HG02852 (cell line): ENCODE results near the gene GABRA4.
A peak's percentile ranks its signal among the peaks of the same experiment; 100 is the strongest.

ENCODE experiments used
- ATAC-seq: cut with Tn5 transposase; IDR thresholded peaks from one replicate; pipeline ENCODE4 v1.9.1; 2021; ENCODE audit warnings: mild to moderate bottlenecking, moderate library complexity; ENCODE audit not compliant: unreplicated experiment

GABRA4 gene

GRCh38 chr4:46993075-46994006, at the start of gene GABRA4:
Gene GABRA4 (minus strand): TSS chr4:46993581. CDS start chr4:46993424, 157 bp downstream.
- ATAC-seq: peak; percentile 40

GRCh38 chr4:47040828-47041227, 47.4 kb upstream of the GABRA4 start:
- ATAC-seq: no peak

GRCh38 chr4:47038263-47038662, 44.9 kb upstream of the GABRA4 start:
- no peak for ATAC-seq

GRCh38 chr4:47032405-47033106, 39.2 kb upstream of the GABRA4 start:
- ATAC-seq: peak; percentile 92

DNA sequence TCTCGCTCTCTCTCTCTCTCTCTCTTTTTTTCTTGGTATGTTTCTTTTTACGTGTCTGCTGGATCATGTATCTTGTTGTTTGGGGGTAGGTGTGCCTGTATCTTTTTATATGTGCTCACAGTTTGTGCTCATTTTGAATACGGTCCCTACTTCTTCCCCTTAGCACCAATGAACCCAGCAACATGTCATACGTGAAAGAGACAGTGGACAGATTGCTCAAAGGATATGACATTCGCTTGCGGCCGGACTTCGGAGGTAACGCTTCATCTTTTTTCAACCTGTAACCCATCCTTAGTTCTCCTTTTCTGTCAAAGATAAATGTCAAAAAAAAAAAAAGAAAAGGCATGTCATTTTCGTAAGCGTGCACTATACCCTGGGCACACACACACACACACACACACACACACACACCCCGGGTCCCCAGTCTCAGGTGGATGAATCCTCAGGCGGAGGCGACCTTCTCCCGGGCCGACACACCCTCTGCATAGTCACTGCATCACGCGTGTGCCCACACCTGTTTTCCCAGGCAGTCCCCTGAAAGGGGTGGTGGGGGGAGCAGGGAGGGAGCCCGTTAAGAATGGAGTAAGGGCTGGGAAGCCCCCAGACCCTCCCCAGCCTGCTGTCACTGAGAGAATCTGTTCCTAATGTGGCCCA, 38.5 kb upstream of the GABRA4 start:
- ATAC-seq: no peak

DNA sequence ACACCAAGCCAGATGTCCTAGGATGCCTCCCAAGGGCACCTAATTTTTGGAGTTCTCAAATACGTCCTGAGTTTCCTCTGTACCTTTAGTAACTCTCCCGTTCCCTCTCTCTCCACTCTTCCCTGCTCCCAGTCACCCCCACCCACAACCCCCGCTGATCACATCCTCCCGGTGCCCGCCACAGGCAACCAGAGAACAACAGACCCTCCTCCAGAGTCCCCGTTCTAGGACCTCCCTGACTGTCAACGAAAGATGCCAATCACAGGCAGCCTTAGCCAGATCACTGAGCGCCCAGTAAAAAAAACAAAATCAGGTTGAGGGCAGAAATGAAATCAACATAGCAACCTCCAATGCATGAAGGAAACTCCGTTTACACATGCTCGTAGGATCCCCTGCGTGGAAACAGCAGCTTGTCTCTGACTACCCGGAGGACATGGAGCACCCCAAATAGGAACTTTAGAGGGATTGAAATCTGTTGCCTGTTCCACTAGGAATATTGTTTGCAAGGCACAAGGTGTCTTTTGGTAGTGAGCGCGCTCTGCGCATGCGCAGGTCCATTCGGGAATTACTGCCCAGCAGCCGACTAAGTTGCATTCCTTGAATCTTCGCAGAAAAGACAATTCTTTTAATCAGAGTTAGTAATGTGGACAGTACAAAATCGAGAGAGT, 37.8 kb upstream of the GABRA4 start, which contains the start of gene GABRB1:
Gene GABRB1, plus strand, starts transcription at position 557 of the 668 bp plus-strand sequence.
- no peak for ATAC-seq

DNA sequence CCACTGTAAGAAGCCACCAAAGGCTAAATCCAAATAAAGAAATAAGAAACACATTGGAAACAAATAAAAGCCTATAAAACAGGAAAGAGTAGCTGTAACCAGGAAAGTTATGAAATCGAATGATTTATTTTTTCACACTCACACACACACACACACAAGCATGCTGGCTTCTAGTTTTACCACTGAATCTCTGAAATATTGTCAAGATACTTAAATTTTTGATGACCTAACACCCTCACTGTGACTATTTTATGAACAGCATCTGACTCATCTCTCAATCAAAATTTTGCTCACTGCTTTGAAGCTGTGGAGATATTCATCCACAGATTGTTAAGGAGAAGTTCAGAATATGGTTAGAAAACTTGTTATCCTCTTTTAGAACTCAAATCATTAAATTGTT, 24.1 kb upstream of the GABRA4 start:
- no peak for ATAC-seq

DNA sequence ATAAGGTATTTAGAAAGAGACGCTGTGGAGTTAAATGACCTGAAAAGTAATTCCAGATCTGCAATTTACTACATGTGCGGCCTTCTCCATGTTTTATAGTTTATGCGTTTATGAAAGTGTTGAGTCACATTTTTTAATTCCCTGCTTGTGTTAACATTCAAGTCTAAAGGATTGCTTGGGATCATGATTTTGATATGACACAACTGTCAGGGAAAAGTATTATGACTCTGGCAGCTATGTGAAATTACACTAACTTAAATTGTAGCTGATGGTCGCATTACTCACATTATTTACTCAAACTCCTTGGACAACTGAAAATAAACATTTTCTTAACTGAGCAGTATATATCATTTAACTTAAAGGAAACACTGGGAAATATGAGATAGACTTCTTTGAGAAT, 23.7 kb upstream of the GABRA4 start:
- no peak for ATAC-seq

DNA sequence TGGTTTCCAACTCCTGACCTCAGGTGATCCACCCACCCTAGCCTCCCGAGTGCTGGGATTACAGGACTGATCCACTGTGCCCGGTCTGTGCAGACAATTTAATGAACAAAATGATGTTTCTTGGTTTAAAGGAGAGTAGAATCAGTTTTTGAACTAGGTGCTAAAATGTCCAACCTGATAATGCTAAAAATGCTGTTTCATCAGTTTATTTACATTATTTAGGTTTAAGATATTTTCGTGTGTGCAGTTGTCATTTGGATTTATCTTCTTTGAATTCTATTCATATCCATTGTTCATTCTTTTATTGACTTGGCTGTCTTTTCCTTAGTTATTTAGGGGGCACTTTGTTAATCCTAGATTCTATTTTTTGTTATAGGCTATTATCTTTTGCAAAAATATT, 20.0 kb upstream of the GABRA4 start:
- ATAC-seq: no peak

DNA sequence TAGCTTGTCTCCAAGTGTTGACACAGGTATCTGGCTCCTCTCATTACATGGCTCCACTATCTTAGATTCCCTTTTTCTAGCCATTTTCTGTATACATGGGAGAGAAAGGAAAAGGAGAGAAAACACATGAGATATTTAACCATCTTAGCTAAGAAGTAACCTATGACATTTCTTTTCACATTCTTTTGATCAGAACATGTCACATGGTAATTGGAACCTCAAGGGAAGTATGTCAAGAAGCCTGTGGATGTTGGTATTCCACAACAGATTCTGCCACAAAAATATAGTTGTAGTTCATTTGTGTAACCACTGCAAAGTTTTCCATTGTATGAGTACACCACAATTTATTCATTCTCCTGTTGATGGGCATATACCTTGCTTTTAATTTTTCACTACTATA, 19.3 kb upstream of the GABRA4 start:
- no peak for ATAC-seq

GRCh38 chr4:47010912-47011446, 17.6 kb upstream of the GABRA4 start:
- peak; percentile 95 for ATAC-seq

DNA sequence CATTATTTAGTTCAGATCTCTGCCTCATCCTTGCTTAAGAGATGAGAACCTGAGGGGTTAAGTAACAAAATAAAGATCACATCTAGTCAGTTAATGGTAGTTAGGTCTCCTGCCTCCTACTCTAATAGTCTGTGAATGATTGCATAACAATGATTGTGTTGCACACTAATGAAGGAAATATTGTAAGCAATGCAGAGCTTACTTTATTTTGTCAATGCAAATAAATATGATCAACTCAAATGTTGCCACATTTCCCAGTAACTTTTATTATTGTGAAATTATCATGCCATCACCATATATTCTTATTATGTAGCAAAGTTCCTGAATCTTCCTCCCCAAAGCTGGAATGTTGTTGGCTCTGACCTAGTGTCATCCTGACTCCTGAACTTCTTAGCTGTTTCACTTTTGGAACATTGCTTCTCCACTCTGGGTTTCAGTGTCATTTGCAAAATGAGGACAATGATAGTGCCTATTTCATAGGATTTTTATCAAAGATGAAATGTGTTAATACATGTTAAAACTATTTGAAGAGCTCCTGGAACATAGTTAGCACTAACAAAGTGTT, 17.0 kb upstream of the GABRA4 start:
- ATAC-seq: no peak

DNA sequence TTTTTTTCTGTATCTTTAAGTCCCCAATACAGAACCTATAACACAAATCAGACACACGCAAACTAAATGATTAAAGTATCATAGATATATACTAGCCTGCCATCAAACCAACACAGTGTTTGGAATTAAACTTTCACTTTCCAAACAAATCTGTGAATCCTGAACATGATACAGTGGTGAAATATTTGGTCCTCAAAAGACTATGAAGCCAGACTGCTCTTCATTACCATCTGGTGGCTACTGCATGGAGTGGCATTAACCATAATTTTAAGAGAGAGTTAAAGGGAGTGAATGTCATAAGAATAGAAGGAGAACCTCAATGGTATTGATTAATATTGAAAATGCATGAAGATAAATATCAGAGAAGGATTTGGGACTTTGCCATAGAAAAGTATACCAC, 9.2 kb upstream of the GABRA4 start:
- no peak for ATAC-seq

GRCh38 chr4:47000406-47000805, 7.0 kb upstream of the GABRA4 start:
- no peak for ATAC-seq

DNA sequence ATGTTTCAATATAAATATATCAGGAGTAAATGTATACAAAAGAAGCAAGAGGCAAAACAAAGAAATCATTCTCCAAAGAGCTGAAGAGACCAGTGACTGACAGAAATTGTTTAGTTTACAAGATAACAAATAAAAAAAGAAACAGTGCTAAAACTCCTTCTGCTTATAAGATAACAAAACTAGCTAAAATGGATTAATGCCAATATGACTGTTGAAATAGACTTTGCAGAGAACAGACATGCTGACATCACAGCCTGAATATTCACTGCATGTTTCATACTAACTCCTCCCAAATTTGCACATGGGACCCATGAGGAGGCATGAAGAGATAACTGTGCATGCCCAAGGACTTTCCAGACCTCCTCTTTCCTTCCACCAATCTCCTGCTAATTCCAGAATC, 6.2 kb upstream of the GABRA4 start:
- no peak for ATAC-seq

DNA sequence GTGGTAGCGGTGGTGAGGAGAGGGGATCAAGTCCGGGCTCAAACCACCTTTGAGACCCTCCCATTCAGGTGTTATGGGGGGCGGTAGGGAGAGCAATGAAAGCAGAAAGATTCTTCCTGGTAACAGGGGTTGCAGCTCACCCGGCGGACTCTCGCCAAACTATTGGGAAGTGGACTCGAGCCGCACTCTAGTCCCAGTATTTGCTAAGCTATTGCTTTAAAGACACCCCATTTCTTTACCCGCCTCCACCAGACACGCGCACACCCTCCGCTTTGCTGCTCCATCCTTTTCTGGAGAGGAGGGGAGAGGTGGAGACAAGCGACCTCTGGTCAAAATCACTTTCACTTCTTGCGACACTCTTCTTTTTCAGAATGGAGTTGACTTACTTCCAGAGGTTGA, 625 bp upstream of the GABRA4 start:
- ATAC-seq: no peak

- ATAC-seq: no peak
Measured at GRCh38 chr4:46992338-46992737, 1.0 kb downstream of the GABRA4 start.

- ATAC-seq: no peak
Measured at GRCh38 chr4:46986922-46987638, 6.3 kb downstream of the GABRA4 start.

DNA sequence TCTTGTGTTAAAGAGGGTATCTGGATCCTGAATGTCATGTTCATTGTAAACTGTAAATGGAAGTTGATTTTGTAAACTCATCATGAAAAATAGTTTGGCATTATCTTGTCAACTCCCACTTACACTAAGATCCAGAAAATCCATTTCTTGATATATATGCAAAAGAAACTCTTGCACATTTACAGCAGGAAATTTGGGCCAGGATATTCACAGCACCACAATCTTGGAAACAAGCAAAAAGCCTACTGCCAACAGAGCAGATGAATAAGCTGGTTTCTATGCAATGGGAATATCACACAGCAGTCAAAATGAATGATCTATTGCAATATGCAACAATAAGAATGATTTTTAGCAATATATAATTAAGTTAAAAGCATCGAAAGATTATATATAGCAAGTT, 8.6 kb downstream of the GABRA4 start:
- no peak for ATAC-seq

- no peak for ATAC-seq
Measured at GRCh38 chr4:46980851-46981250, 12.5 kb downstream of the GABRA4 start.
